Frontal cortex (tissue), 4 donors: ENCODE results near the gene KCNJ5. TPM values are rescaled to one million over a fixed set of nuclear protein-coding genes. Genes with fewer than 3 reads are reported as not detected.

ENCODE experiments used
- DNase-seq, 2 donors: peaks; one replicate each; pipeline ENCODE4 v3.0.0; 2012; ENCODE audit warnings: low spot score in 2 of 2
- FAIRE-seq: peaks from 2 replicates; lab custom pipeline; 2012; peaks lifted over from hg19 to GRCh38; lab: Jason Lieb, UNC
- total RNA-seq: library from RNA; depleted of rRNA; stranded (reverse); fragments of >200 nt; gene quantifications from one replicate; pipeline ENCODE4 v1.2.3, GENCODE V29; 2014
- donor health status: control.
- donor health status: control.
- donor health status: control.

The KCNJ5 gene
- total RNA-seq, 1 donor from 2014 or later = 0.82 TPM

- FAIRE-seq (no peak), DNase-seq (no peak)
Observed at GRCh38 chr11:128868841-128869671, 22.1 kb upstream of the KCNJ5 start.

GRCh38 chr11:128871168-128871610 is 20.0 kb upstream of the KCNJ5 start:
- DNase-seq = no peak
- no peak for FAIRE-seq

GRCh38 chr11:128872094-128872493 is 19.1 kb upstream of the KCNJ5 start:
- DNase-seq = no peak
- FAIRE-seq = no peak

GRCh38 chr11:128872594-128872993 is 18.6 kb upstream of the KCNJ5 start:
- DNase-seq = no peak
- no peak for FAIRE-seq

- DNase-seq (no peak), FAIRE-seq (no peak)
Observed at GRCh38 chr11:128874427-128874826, 16.7 kb upstream of the KCNJ5 start.

- DNase-seq (no peak), FAIRE-seq (no peak)
Observed at GRCh38 chr11:128876133-128876650, 15.0 kb upstream of the KCNJ5 start.

- no peak for FAIRE-seq
- no peak for DNase-seq
Observed at GRCh38 chr11:128877726-128878125, 13.4 kb upstream of the KCNJ5 start.

GRCh38 chr11:128878455-128878854 is 12.7 kb upstream of the KCNJ5 start:
- DNase-seq (no peak), FAIRE-seq (no peak)

GRCh38 chr11:128879817-128880216 is 11.3 kb upstream of the KCNJ5 start:
- FAIRE-seq (no peak), DNase-seq (no peak)

GRCh38 chr11:128881221-128881620 is 9.9 kb upstream of the KCNJ5 start:
- no peak for FAIRE-seq
- DNase-seq = no peak

- DNase-seq (no peak), FAIRE-seq (no peak)
Observed at GRCh38 chr11:128882451-128882850, 8.7 kb upstream of the KCNJ5 start.

GRCh38 chr11:128884054-128884453 is 7.1 kb upstream of the KCNJ5 start:
- FAIRE-seq (no peak), DNase-seq (no peak)

GRCh38 chr11:128884703-128885338 is 6.3 kb upstream of the KCNJ5 start:
- no peak for FAIRE-seq
- DNase-seq = peak in 1 of 2 donors; percentile 61

- FAIRE-seq (no peak), DNase-seq (no peak)
Observed at GRCh38 chr11:128886406-128887124, 4.6 kb upstream of the KCNJ5 start.

GRCh38 chr11:128888034-128888985 is 2.8 kb upstream of the KCNJ5 start:
- DNase-seq (no peak), FAIRE-seq (no peak)

GRCh38 chr11:128889657-128890213 is 1.4 kb upstream of the KCNJ5 start:
- no peak for DNase-seq

GRCh38 chr11:128890216-128890542 is 977 bp upstream of the KCNJ5 start:
- no peak for DNase-seq
- FAIRE-seq = no peak

More at GRCh38 chr11:128889657-128890213, 1.4 kb upstream of the KCNJ5 start:
- no peak for FAIRE-seq

GRCh38 chr11:128891913-128892398 is 800 bp downstream of the KCNJ5 start:
- DNase-seq (no peak), FAIRE-seq (no peak)
